OCI-LY1 (cell line): ENCODE data around the gene BEND7.

Experiments used
- CTCF ChIP-seq: fragments of 200-600 bp; sonication (generic), shearing (Covaris generic); IDR thresholded peaks from 2 replicates; pipeline ENCODE4 v1.5.1; 2017; ENCODE audit warnings: mild to moderate bottlenecking, antibody characterized with exemption, low read length, moderate library complexity, mixed read lengths
- EZH2 ChIP-seq: fragments of 200-600 bp; sonication (generic), shearing (Covaris generic); IDR thresholded peaks from 2 replicates; pipeline ENCODE4 v1.8.0; 2017; ENCODE audit warnings: borderline replicate concordance, mixed run types, mild to moderate bottlenecking, antibody characterized with exemption, low read length, moderate library complexity, mixed read lengths

- TF ChIP-seq CTCF, result no peak
- TF ChIP-seq EZH2, result no peak
Observed at GRCh38 chr10:13492493-13493180, 36.2 kb downstream of the BEND7 start.
